HG02970 (cell line): ENCODE results near the gene TMC1.
"Not testable (repeated sequence)": the region's sequence is repeated elsewhere in the genome, so short reads cannot be mapped to it uniquely, and the experiment has no call there.

ENCODE experiments used
- ATAC-seq: cut with Tn5 transposase; IDR thresholded peaks from one replicate; pipeline ENCODE4 v1.9.1; 2021; ENCODE audit warnings: mild to moderate bottlenecking, moderate library complexity, moderate number of reproducible peaks; ENCODE audit not compliant: unreplicated experiment, low FRiP score

TMC1 gene

GRCh38 chr9:72521416-72521815 lies at the start of gene TMC1:
TMC1 (plus strand) TSS chr9:72521608; CDS start chr9:72648649, 127,041 bp downstream.
- ATAC-seq = not testable (repeated sequence)

GRCh38 chr9:72473474-72474261 lies 47.7 kb upstream of the TMC1 start:
- ATAC-seq = peak; percentile 58

- no peak for ATAC-seq
Measured at GRCh38 chr9:72474676-72475075, 46.7 kb upstream of the TMC1 start.

GRCh38 chr9:72476100-72476499 lies 45.3 kb upstream of the TMC1 start:
- ATAC-seq = no peak

GRCh38 chr9:72476617-72477437 lies 44.6 kb upstream of the TMC1 start:
- no peak for ATAC-seq

GRCh38 chr9:72477930-72478518 lies 43.4 kb upstream of the TMC1 start:
- no peak for ATAC-seq

GRCh38 chr9:72478966-72479365 lies 42.4 kb upstream of the TMC1 start:
- ATAC-seq = no peak

- ATAC-seq = not testable (repeated sequence)
Measured at GRCh38 chr9:72480261-72480660, 41.1 kb upstream of the TMC1 start.

- no peak for ATAC-seq
Measured at GRCh38 chr9:72480921-72481320, 40.5 kb upstream of the TMC1 start.

- ATAC-seq = no peak
Measured at GRCh38 chr9:72485821-72486593, 35.4 kb upstream of the TMC1 start.

- no peak for ATAC-seq
Measured at GRCh38 chr9:72486594-72486955, 34.8 kb upstream of the TMC1 start.

GRCh38 chr9:72487665-72488064 lies 33.7 kb upstream of the TMC1 start:
- not testable (repeated sequence) for ATAC-seq

GRCh38 chr9:72489986-72490385 lies 31.4 kb upstream of the TMC1 start:
- ATAC-seq = no peak

- no peak for ATAC-seq
Measured at GRCh38 chr9:72491242-72491641, 30.2 kb upstream of the TMC1 start.

GRCh38 chr9:72494051-72494450 lies 27.4 kb upstream of the TMC1 start:
- no peak for ATAC-seq

GRCh38 chr9:72497447-72498046 lies 23.9 kb upstream of the TMC1 start:
- no peak for ATAC-seq

GRCh38 chr9:72506615-72507014 lies 14.8 kb upstream of the TMC1 start:
- no peak for ATAC-seq

- no peak for ATAC-seq
Measured at GRCh38 chr9:72509053-72509452, 12.4 kb upstream of the TMC1 start.

- ATAC-seq = peak; percentile 80
Measured at GRCh38 chr9:72509635-72510034, 11.8 kb upstream of the TMC1 start.

GRCh38 chr9:72521011-72521410 lies 397 bp upstream of the TMC1 start:
- ATAC-seq = not testable (repeated sequence)
